ENCODE measurements around the gene HAND2. TPM values are rescaled to one million over a fixed set of nuclear protein-coding genes. Genes with fewer than 3 reads are reported as not detected.

HAND2 gene
- total and polyA plus RNA-seq, 2 of the 13 experiments (the other 11 are each of a cell fraction or from before 2014, with no cell fraction given): not detected

GRCh38 chr4:173543266-173543665 lies 13.2 kb upstream of the HAND2 start:
- no TSS peak for BruUV-seq (replicated peaks)
- ChIA-PET POLR2A (no interaction called here), CTCF (ENCODE audit: low intra/inter-chr PET ratio, low total read pairs) (no interaction called here)
- H3K9me3 ChIP-seq (ENCODE audit: low read length): no peaks in the 10 kb centered on the region
- no peak for DNase-seq (ENCODE audit: low spot score)
- no peaks in the 10 kb centered on the region for H4K20me1 ChIP-seq (ENCODE audit: insufficient read depth, low read length)
- no peak for ATAC-seq
- H3K4me1 ChIP-seq (ENCODE audit: insufficient read depth, low read length): no peaks in the 10 kb centered on the region
- no peak overlapping the region for H3K4me3 ChIP-seq (replicated peaks in 1 of 3; ENCODE audit: insufficient read depth in 1 of 3, low read depth in 2 of 3, low read length in 3 of 3)
- no peak overlapping the region for H2AFZ ChIP-seq (ENCODE audit: low read length)
- 30% methylated on average over 2 of the region's 3 CpGs for whole genome bisulfite sequencing (ENCODE audit: low lambda C conversion rate)
- TF ChIP-seq PCBP1 (IDR thresholded peaks at IDR 0.05; ENCODE audit: borderline replicate concordance, low read depth, low read length): no peak
- TF ChIP-seq, protein P1, sequence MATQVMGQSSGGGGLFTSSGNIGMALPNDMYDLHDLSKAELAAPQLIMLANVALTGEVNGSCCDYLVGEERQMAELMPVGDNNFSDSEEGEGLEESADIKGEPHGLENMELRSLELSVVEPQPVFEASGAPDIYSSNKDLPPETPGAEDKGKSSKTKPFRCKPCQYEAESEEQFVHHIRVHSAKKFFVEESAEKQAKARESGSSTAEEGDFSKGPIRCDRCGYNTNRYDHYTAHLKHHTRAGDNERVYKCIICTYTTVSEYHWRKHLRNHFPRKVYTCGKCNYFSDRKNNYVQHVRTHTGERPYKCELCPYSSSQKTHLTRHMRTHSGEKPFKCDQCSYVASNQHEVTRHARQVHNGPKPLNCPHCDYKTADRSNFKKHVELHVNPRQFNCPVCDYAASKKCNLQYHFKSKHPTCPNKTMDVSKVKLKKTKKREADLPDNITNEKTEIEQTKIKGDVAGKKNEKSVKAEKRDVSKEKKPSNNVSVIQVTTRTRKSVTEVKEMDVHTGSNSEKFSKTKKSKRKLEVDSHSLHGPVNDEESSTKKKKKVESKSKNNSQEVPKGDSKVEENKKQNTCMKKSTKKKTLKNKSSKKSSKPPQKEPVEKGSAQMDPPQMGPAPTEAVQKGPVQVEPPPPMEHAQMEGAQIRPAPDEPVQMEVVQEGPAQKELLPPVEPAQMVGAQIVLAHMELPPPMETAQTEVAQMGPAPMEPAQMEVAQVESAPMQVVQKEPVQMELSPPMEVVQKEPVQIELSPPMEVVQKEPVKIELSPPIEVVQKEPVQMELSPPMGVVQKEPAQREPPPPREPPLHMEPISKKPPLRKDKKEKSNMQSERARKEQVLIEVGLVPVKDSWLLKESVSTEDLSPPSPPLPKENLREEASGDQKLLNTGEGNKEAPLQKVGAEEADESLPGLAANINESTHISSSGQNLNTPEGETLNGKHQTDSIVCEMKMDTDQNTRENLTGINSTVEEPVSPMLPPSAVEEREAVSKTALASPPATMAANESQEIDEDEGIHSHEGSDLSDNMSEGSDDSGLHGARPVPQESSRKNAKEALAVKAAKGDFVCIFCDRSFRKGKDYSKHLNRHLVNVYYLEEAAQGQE (IDR thresholded peaks at IDR 0.05; ENCODE audit: borderline replicate concordance in 1 of 2, low read depth in 1 of 2, low read length in 2 of 2): no peak
- TF ChIP-seq ZNF790 (CRISPR knock-in tag; IDR thresholded peaks at IDR 0.05; ENCODE audit: borderline replicate concordance): no peak
- no peak for TF ChIP-seq TFE3 (CRISPR knock-in tag; IDR thresholded peaks at IDR 0.05)
- no peak for TF ChIP-seq ZNF180 (CRISPR knock-in tag; IDR thresholded peaks at IDR 0.05; ENCODE audit: borderline replicate concordance, low read depth)
- no peak for TF ChIP-seq ZNF660 (CRISPR knock-in tag; IDR thresholded peaks at IDR 0.05; ENCODE audit: borderline replicate concordance, low read depth)
- TF ChIP-seq POLR2G (IDR thresholded peaks at IDR 0.05; ENCODE audit: low read depth, low read length): no peak
- TF ChIP-seq, protein P2, sequence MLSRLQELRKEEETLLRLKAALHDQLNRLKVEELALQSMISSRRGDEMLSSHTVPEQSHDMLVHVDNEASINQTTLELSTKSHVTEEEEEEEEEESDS (CRISPR knock-in tag; IDR thresholded peaks at IDR 0.05; ENCODE audit: borderline replicate concordance): no peak
- TF ChIP-seq ZIK1 (CRISPR knock-in tag; IDR thresholded peaks at IDR 0.05; ENCODE audit: borderline replicate concordance, low read depth): no peak
- TF ChIP-seq SAFB2 (CRISPR knock-in tag; IDR thresholded peaks at IDR 0.05; ENCODE audit: borderline replicate concordance, low read depth): no peak
- no peak for TF ChIP-seq CHD2 (IDR thresholded peaks at IDR 0.05; ENCODE audit: low read depth, low read length)
- no peak for TF ChIP-seq PHF20 (CRISPR knock-in tag; IDR thresholded peaks at IDR 0.05)
- TF ChIP-seq SMAD9 (CRISPR knock-in tag; IDR thresholded peaks at IDR 0.05): no peak
- no peak for TF ChIP-seq HNRNPK (IDR thresholded peaks at IDR 0.05; ENCODE audit: low read depth, low read length, poor library complexity, severe bottlenecking)
- TF ChIP-seq ATF4 (CRISPR knock-in tag; IDR thresholded peaks at IDR 0.05): no peak
- TF ChIP-seq, protein P3, sequence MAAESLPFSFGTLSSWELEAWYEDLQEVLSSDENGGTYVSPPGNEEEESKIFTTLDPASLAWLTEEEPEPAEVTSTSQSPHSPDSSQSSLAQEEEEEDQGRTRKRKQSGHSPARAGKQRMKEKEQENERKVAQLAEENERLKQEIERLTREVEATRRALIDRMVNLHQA (CRISPR knock-in tag; IDR thresholded peaks at IDR 0.05): no peak
- no peak overlapping the region for H3K9ac ChIP-seq (ENCODE audit: insufficient read depth, low read depth, low read length)
- H3K4me2 ChIP-seq (ENCODE audit: low read depth, low read length): no peak overlapping the region
- no peak for FAIRE-seq
- intact Hi-C loops (cut with micrococcal nuclease; ENCODE audit: unreplicated experiment): no loop called here
- H3K27ac ChIP-seq (ENCODE audit: extremely low read length, insufficient read depth, low read length): no peak overlapping the region
- H3K79me2 ChIP-seq (ENCODE audit: insufficient read depth, low read length): no peaks in the 10 kb centered on the region
- H3K27me3 ChIP-seq (ENCODE audit: control insufficient read depth in 1 of 2, insufficient read depth in 2 of 2, low read length in 2 of 2): peaks cover 4 to 12% of the 10 kb centered on the region in 2 experiments; a peak in 3 of 5 replicates
- no peaks in the 10 kb centered on the region for H3K36me3 ChIP-seq (replicated peaks in 1 of 2; ENCODE audit: control insufficient read depth in 1 of 2, insufficient read depth in 2 of 2, low read length in 2 of 2)
- in situ Hi-C loops (cut with HindIII; ENCODE audit: extremely low pct_ligation_motif_present, low pct_unique_long_range_greater_than_20kb): no loop called here
